Stimulated activated CD4-positive, alpha-beta T cell treated with anti-CD3 and anti-CD28 coated beads, Interleukin-15, amount 100 ng/mL, for 1 hour (primary cell): ENCODE measurements around the gene PACS1.
"Not testable (repeated sequence)": the region's sequence is repeated elsewhere in the genome, so short reads cannot be mapped to it uniquely, and the experiment has no call there.

Source experiments
- DNase-seq, 2 donors: peaks; one replicate each; pipeline ENCODE4 v3.0.0-alpha.2; 2020; ENCODE audit warnings: low read depth in 1 of 2, low spot score in 1 of 2

The PACS1 gene

GRCh38 chr11:66072518-66072917, 2.4 kb downstream of the PACS1 start:
- DNase-seq: no peak

- DNase-seq: no peak
These were observed 3.6 kb downstream of the PACS1 start for GRCh38 chr11:66073669-66074068.

GRCh38 chr11:66075273-66075672, 5.2 kb downstream of the PACS1 start:
- DNase-seq: no peak

- DNase-seq: no peak
These were observed 6.5 kb downstream of the PACS1 start for GRCh38 chr11:66076561-66076960.

GRCh38 chr11:66077927-66078326, 7.9 kb downstream of the PACS1 start:
- DNase-seq: no peak

GRCh38 chr11:66078949-66079348, 8.9 kb downstream of the PACS1 start:
- DNase-seq: not testable (repeated sequence)

- peak; percentile 33 to 51 for DNase-seq
These were observed 10.2 kb downstream of the PACS1 start for GRCh38 chr11:66080055-66080817.

- DNase-seq: peak; percentile 27 to 51
These were observed 11.4 kb downstream of the PACS1 start for GRCh38 chr11:66081505-66081904.

- DNase-seq: no peak
These were observed 13.1 kb downstream of the PACS1 start for GRCh38 chr11:66082946-66083698.

GRCh38 chr11:66083767-66084166, 13.7 kb downstream of the PACS1 start:
- DNase-seq: no peak

GRCh38 chr11:66084821-66085475, 14.9 kb downstream of the PACS1 start:
- no peak for DNase-seq

GRCh38 chr11:66087148-66087908, 17.3 kb downstream of the PACS1 start:
- no peak for DNase-seq

- DNase-seq: no peak
These were observed 19.0 kb downstream of the PACS1 start for GRCh38 chr11:66089067-66089466.

GRCh38 chr11:66090288-66090687, 20.2 kb downstream of the PACS1 start:
- DNase-seq: no peak

GRCh38 chr11:66092125-66092524, 22.1 kb downstream of the PACS1 start:
- not testable (repeated sequence) for DNase-seq

GRCh38 chr11:66099746-66100145, 29.7 kb downstream of the PACS1 start:
- DNase-seq: not testable (repeated sequence)

- peak; percentile 22 to 39 for DNase-seq
These were observed 30.4 kb downstream of the PACS1 start for GRCh38 chr11:66100272-66101065.

- DNase-seq: no peak
These were observed 31.0 kb downstream of the PACS1 start for GRCh38 chr11:66101066-66101464.

- DNase-seq: no peak
These were observed 34.1 kb downstream of the PACS1 start for GRCh38 chr11:66104057-66104638.
